K562 (cell line): Measurements from ENCODE around the gene ARFRP1. TPM values are rescaled to one million over a fixed set of nuclear protein-coding genes. Genes with fewer than 3 reads are reported as not detected.

Experiments used
- ATAC-seq: fragments of 200-7000 bp; cut with Tn5 transposase; 3 replicates; pipeline ENCODE4 v1.9.1; 2020; ENCODE audit warnings: moderate library complexity
- BruUV-seq: library from RNA; stranded (reverse); fragments of 400-500 nt; replicated peaks from 2 replicates; lab custom pipeline; 2021; lab: Mats Ljungman, UMichigan
- CTCF ChIA-PET: fragments of 300-600 bp; formaldehyde crosslinking; extraction: SDS; loops from one replicate; lab custom pipeline; 2021; ENCODE audit warnings: low intra/inter-chr PET ratio; lab: Yijun Ruan, JAX
- POLR2A ChIA-PET: fragments of 300-600, 350-650 bp; sonication (Branson Sonifier 250); formaldehyde crosslinking; extraction: SDS; loops from one replicate; lab custom pipeline; 2021; ENCODE audit warnings: antibody characterized with exemption, inconsistent platforms; lab: Yijun Ruan, JAX
- DNase-seq, 4 experiments: peaks; one replicate each; pipeline versions ENCODE4 v3.0.0 to v3.0.0-alpha.2; 2011 to 2018; ENCODE audit warnings: low spot score in 3 of 4, mixed read lengths in 3 of 4; ENCODE audit errors: extremely low read depth in 1 of 4
- FAIRE-seq: peaks from 2 replicates; lab custom pipeline; 2011; peaks lifted over from hg19 to GRCh38; lab: Jason Lieb, UNC
- H2AFZ ChIP-seq: 2 replicates; pipeline ENCODE4 v1.6.0; 2011; ENCODE audit warnings: low read depth, low read length, control low read depth, inconsistent platforms
- H3K27ac ChIP-seq: fragments of 200-600 bp; 3 replicates; pipeline ENCODE4 v1.8.0; 2011; ENCODE audit warnings: low read depth, mild to moderate bottlenecking, control low read depth, inconsistent platforms, low read length, moderate library complexity, mixed read lengths; ENCODE audit errors: extremely low read depth
- H3K27me3 ChIP-seq, 2 experiments: fragments of 300-600 bp in 1 of 2; 2 replicates in 1 of 2; 3 replicates in 1 of 2; pipeline versions ENCODE4 v1.6.0 to v1.8.0; 2011; ENCODE audit warnings: inconsistent platforms in 2 of 2, low read length in 2 of 2, mild to moderate bottlenecking in 1 of 2, mixed read lengths in 1 of 2, moderate library complexity in 1 of 2; ENCODE audit not compliant: control insufficient read depth in 2 of 2, insufficient read depth in 2 of 2
- H3K36me3 ChIP-seq: fragments of 300-600 bp; 3 replicates; pipeline ENCODE4 v1.8.0; 2011; ENCODE audit warnings: mild to moderate bottlenecking, low read length, inconsistent platforms; ENCODE audit not compliant: control insufficient read depth, insufficient read depth
- H3K4me1 ChIP-seq, 2 experiments: fragments of 200-600 bp in 1 of 2; replicated peaks in 1 of 2; 2 replicates in 1 of 2; 3 replicates in 1 of 2; pipeline versions ENCODE4 v1.5.1 to v1.8.0; 2011; ENCODE audit warnings: inconsistent platforms in 2 of 2, low read length in 2 of 2, mild to moderate bottlenecking in 1 of 2, mixed read lengths in 1 of 2, moderate library complexity in 1 of 2; ENCODE audit not compliant: control insufficient read depth in 2 of 2, insufficient read depth in 2 of 2
- H3K4me2 ChIP-seq: 2 replicates; pipeline ENCODE4 v1.6.1; 2011; ENCODE audit warnings: low read length, control low read depth, inconsistent platforms, mixed read lengths; ENCODE audit not compliant: insufficient read depth
- H3K4me3 ChIP-seq: fragments of 200-600 bp; sonication (generic), shearing (Covaris generic); 2 replicates; pipeline ENCODE4 v1.5.1; 2016; ENCODE audit warnings: control low read depth, inconsistent platforms
- H3K79me2 ChIP-seq: fragments of 200-600 bp; 3 replicates; pipeline ENCODE4 v1.8.0; 2011; ENCODE audit warnings: low read length, inconsistent platforms; ENCODE audit not compliant: control insufficient read depth, insufficient read depth
- H3K9ac ChIP-seq, 2 experiments: 2 replicates each; pipeline versions ENCODE4 v1.6.0 to v1.6.1; 2011; ENCODE audit warnings: low read depth in 2 of 2, low read length in 2 of 2, control low read depth in 1 of 2, inconsistent platforms in 1 of 2, mild to moderate bottlenecking in 1 of 2, mixed read lengths in 1 of 2; ENCODE audit not compliant: insufficient read depth in 1 of 2
- H3K9me1 ChIP-seq: one replicate; pipeline ENCODE4 v1.6.0; 2011; ENCODE audit warnings: inconsistent platforms, mild to moderate bottlenecking, low read length, moderate library complexity; ENCODE audit not compliant: control insufficient read depth, insufficient read depth
- H3K9me3 ChIP-seq: replicated peaks from 2 replicates; pipeline ENCODE4 v1.5.1; 2011; ENCODE audit warnings: low read depth, low read length, inconsistent platforms; ENCODE audit not compliant: control insufficient read depth, insufficient read depth
- H4K20me1 ChIP-seq: replicated peaks from 2 replicates; pipeline ENCODE4 v1.6.1; 2011; ENCODE audit warnings: low read length, inconsistent platforms, mixed read lengths; ENCODE audit not compliant: control insufficient read depth, insufficient read depth
- CREM ChIP-seq: IDR thresholded peaks from 2 replicates; pipeline ENCODE4 v1.6.1; 2014; ENCODE audit warnings: antibody characterized with exemption, low read depth
- GTF2A2 ChIP-seq: IDR thresholded peaks from 2 replicates; pipeline ENCODE4 v1.6.1; 2016; ENCODE audit warnings: mild to moderate bottlenecking, missing genetic modification characterization, missing compliant biosample characterization
- HLTF ChIP-seq: fragments of 450-650 bp; IDR thresholded peaks from 2 replicates; pipeline ENCODE4 v1.6.1; 2016
- JUNB ChIP-seq: fragments of 450-650 bp; formaldehyde crosslinking; conservative IDR thresholded peaks from 2 replicates; pipeline ENCODE4 v1.4.0; 2020; ENCODE audit warnings: mild to moderate bottlenecking
- KLF16 ChIP-seq: IDR thresholded peaks from 2 replicates; pipeline ENCODE4 v1.6.1; 2016; ENCODE audit warnings: antibody characterized with exemption
- MXI1 ChIP-seq: IDR thresholded peaks from 2 replicates; pipeline ENCODE4 v1.6.1; 2011; ENCODE audit warnings: low read depth, mild to moderate bottlenecking, improper control_type of control experiment, low read length
- ZFPM2 ChIP-seq: fragments of 250-450 bp; sonication (Bioruptor Pico); IDR thresholded peaks from 2 replicates; pipeline ENCODE4 v1.5.1; 2022; ENCODE audit warnings: mild to moderate bottlenecking
- ZNF184 ChIP-seq: sonication (generic); formaldehyde crosslinking; IDR thresholded peaks from 2 replicates; pipeline ENCODE4 v1.5.0; 2020; ENCODE audit warnings: missing genetic modification reagents
- ZNF24 ChIP-seq: fragments of 450-650 bp; IDR thresholded peaks from 2 replicates; pipeline ENCODE4 v1.6.1; 2016
- ZNF445 ChIP-seq: fragments of 250-450 bp; sonication (Bioruptor Pico); IDR thresholded peaks from 2 replicates; pipeline ENCODE4 v1.4.0; 2020; ENCODE audit warnings: low read depth, mild to moderate bottlenecking, moderate library complexity
- ZNF707 ChIP-seq: fragments of 250-450 bp; sonication (Bioruptor Pico); conservative IDR thresholded peaks from 2 replicates; pipeline ENCODE4 v1.8.0; 2022; ENCODE audit warnings: inconsistent platforms, mild to moderate bottlenecking, moderate library complexity
- WGBS: fragments of 100-300 bp; shearing (Covaris generic); methylation state at CpG from one replicate; pipeline ENCODE4 v1.1.6; 2016; ENCODE audit warnings: low coverage, mixed read lengths; ENCODE audit not compliant: insufficient coverage; ENCODE audit errors: missing lambda C conversion rate; 5-methylcytosine and 5-hydroxymethylcytosine counted together
- in situ Hi-C: fragments of 300-500 bp; cut with MboI; formaldehyde crosslinking; loops from 4 replicates; pipeline ENCODE4 v1.15.0; 2018; ENCODE audit warnings: inconsistent platforms, mixed read lengths
- intact Hi-C: fragments of 100-400 bp; cut with micrococcal nuclease; formaldehyde crosslinking; loops from 2 replicates; pipeline ENCODE4 v1.14.2; 2022
- polyA plus RNA-seq, 8 experiments: library from polyadenylated mRNA; depleted of rRNA in 4 of 8; stranded (reverse) in 5 of 8; unstranded in 3 of 8; fragments of >200 nt; fragmentation: Nextera tagmentation in 2 of 8; fragmentation: Illumina TruSeq in 1 of 8; extraction: Ambion mirVana in 2 of 8; extraction: Trizol in 1 of 8; gene quantifications; 2 replicates each; pipeline versions ENCODE4 v1.2.1 to v1.2.3, GENCODE V29; 2011 to 2014; ENCODE audit warnings: inconsistent platforms in 1 of 8, missing spikeins in 1 of 8
- total RNA-seq, 7 experiments: library from RNA; depleted of rRNA in 6 of 7; stranded (reverse); fragments of >200 nt in 6 of 7; fragmentation: Illumina TruSeq in 2 of 7; extraction: Trizol in 2 of 7; gene quantifications; 2 replicates each; pipeline versions ENCODE4 v1.2.1 to v1.2.3, GENCODE V29; 2011 to 2021; ENCODE audit warnings: low replicate concordance in 1 of 7
- TF ChIP-seq, protein P1 (sequence below): fragments of 250-450 bp; sonication (Bioruptor Pico); IDR thresholded peaks from 2 replicates; pipeline ENCODE4 v1.8.0; 2021; ENCODE audit warnings: borderline replicate concordance, mild to moderate bottlenecking, moderate library complexity; ENCODE audit not compliant: poor library complexity, severe bottlenecking
- TF ChIP-seq, protein P2 (sequence below): sonication (generic); formaldehyde crosslinking; IDR thresholded peaks from 2 replicates; pipeline ENCODE4 v1.8.0; 2022; ENCODE audit warnings: mild to moderate bottlenecking, missing genetic modification reagents
- TF ChIP-seq, protein P3 (sequence below): fragments of 450-650 bp; IDR thresholded peaks from 2 replicates; pipeline ENCODE4 v1.6.1; 2016

ARFRP1 gene
- total and polyA plus RNA-seq, 9 of the 15 experiments (the other 6 are each of a cell fraction or from before 2014, with no cell fraction given), result 2.2 to 78.9 (median 37.3) TPM

DNA sequence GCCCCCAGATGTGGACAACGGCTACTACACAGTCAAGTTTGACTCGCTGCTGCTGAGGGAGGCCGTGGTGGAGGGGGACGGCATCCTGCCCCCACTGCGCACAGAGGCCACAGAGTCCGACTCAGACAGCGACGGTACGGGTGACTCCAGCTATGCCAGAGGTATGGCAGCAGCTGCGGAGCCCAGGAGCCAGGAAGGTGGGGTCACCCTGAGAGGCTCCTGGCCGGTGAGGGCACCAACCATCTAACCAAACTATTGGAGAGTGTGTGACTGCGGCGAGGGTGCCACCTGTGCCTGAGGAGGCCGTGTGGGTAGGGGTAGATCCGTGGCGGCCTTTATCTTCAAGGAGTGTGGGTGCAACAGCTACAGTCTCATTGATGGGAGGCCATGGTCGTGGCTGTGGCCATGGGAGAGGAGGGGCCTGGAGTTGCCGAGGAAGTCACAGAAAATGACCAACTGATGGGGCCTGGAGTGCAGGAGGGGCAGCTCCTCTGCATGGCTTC lies 25.9 kb upstream of the ARFRP1 start:
- H3K27me3 ChIP-seq, result no peaks in the 10 kb centered on the region
- H3K9me1 ChIP-seq, result no peaks in the 10 kb centered on the region
- no peak overlapping the region; a peak in 1 of 4 replicates for H3K9ac ChIP-seq
- peaks cover under 1 to 52% of the 10 kb centered on the region in 2 experiments; a peak in 3 of 5 replicates for H3K4me1 ChIP-seq
- in situ Hi-C loops (no loop called here), intact Hi-C loops (no loop called here)
- CTCF ChIA-PET, result no interaction called here
- peaks cover 71% of the 10 kb centered on the region; the same call in 2 of the 3 replicates for H3K36me3 ChIP-seq
- TF ChIP-seq, protein P1, sequence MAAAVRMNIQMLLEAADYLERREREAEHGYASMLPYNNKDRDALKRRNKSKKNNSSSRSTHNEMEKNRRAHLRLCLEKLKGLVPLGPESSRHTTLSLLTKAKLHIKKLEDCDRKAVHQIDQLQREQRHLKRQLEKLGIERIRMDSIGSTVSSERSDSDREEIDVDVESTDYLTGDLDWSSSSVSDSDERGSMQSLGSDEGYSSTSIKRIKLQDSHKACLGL (CRISPR knock-in tag), result no peak
- TF ChIP-seq, protein P2, sequence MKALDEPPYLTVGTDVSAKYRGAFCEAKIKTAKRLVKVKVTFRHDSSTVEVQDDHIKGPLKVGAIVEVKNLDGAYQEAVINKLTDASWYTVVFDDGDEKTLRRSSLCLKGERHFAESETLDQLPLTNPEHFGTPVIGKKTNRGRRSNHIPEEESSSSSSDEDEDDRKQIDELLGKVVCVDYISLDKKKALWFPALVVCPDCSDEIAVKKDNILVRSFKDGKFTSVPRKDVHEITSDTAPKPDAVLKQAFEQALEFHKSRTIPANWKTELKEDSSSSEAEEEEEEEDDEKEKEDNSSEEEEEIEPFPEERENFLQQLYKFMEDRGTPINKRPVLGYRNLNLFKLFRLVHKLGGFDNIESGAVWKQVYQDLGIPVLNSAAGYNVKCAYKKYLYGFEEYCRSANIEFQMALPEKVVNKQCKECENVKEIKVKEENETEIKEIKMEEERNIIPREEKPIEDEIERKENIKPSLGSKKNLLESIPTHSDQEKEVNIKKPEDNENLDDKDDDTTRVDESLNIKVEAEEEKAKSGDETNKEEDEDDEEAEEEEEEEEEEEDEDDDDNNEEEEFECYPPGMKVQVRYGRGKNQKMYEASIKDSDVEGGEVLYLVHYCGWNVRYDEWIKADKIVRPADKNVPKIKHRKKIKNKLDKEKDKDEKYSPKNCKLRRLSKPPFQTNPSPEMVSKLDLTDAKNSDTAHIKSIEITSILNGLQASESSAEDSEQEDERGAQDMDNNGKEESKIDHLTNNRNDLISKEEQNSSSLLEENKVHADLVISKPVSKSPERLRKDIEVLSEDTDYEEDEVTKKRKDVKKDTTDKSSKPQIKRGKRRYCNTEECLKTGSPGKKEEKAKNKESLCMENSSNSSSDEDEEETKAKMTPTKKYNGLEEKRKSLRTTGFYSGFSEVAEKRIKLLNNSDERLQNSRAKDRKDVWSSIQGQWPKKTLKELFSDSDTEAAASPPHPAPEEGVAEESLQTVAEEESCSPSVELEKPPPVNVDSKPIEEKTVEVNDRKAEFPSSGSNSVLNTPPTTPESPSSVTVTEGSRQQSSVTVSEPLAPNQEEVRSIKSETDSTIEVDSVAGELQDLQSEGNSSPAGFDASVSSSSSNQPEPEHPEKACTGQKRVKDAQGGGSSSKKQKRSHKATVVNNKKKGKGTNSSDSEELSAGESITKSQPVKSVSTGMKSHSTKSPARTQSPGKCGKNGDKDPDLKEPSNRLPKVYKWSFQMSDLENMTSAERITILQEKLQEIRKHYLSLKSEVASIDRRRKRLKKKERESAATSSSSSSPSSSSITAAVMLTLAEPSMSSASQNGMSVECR (CRISPR knock-in tag), result no peak
- TF ChIP-seq GTF2A2 (tag), result no peak
- no peak for TF ChIP-seq KLF16
- no peak for TF ChIP-seq ZNF707 (CRISPR knock-in tag)
- TF ChIP-seq ZNF445 (CRISPR knock-in tag), result no peak
- TF ChIP-seq ZNF24, result no peak
- no peak for TF ChIP-seq ZNF184 (CRISPR knock-in tag)
- TF ChIP-seq, protein P3, sequence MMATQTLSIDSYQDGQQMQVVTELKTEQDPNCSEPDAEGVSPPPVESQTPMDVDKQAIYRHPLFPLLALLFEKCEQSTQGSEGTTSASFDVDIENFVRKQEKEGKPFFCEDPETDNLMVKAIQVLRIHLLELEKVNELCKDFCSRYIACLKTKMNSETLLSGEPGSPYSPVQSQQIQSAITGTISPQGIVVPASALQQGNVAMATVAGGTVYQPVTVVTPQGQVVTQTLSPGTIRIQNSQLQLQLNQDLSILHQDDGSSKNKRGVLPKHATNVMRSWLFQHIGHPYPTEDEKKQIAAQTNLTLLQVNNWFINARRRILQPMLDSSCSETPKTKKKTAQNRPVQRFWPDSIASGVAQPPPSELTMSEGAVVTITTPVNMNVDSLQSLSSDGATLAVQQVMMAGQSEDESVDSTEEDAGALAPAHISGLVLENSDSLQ, result no peak
- TF ChIP-seq HLTF, result no peak
- no peak for TF ChIP-seq MXI1
- TF ChIP-seq ZFPM2 (CRISPR knock-in tag), result no peak
- TF ChIP-seq CREM, result no peak
- TF ChIP-seq JUNB, result no peak
- WGBS, result 88% methylated on average over 17 of the region's 18 CpGs
- H2AFZ ChIP-seq, result no peak overlapping the region
- H3K4me3 ChIP-seq, result no peak overlapping the region
- no TSS peak for BruUV-seq
- DNase-seq, result no peak
- 0 out of 2 replicates have a peak, but pooled peaks cover 5% of the 10 kb centered on the region for H4K20me1 ChIP-seq
- no peak overlapping the region for H3K4me2 ChIP-seq
- H3K79me2 ChIP-seq, result peaks cover 23% of the 10 kb centered on the region
- FAIRE-seq, result no peak
- no peak for ATAC-seq
- POLR2A ChIA-PET, result no interaction called here
- H3K9me3 ChIP-seq, result peaks cover 4% of the 10 kb centered on the region
- H3K27ac ChIP-seq, result no peak overlapping the region
